Measurements from ENCODE around the gene SLC16A3. TPM values are rescaled to one million over a fixed set of nuclear protein-coding genes. Genes with fewer than 3 reads are reported as not detected.

Gene SLC16A3
- total and polyA plus RNA-seq, 9 of the 15 experiments (the other 6 are each of a cell fraction or from before 2014, with no cell fraction given) = 0.11 to 5.4 (median 1.2) TPM; not detected in 2

GRCh38 chr17:82273327-82274133 is 44.7 kb downstream of the SLC16A3 start, which contains the start of gene CSNK1D (continued):
- TF ChIP-seq ZNF318 (IDR thresholded peaks at IDR 0.05; ENCODE audit: borderline replicate concordance in 1 of 2, low read depth in 1 of 2) (peak in 1 of 2 experiments; percentile 100; a peak in 2 of 4 replicates), TCF7L2 (IDR thresholded peaks at IDR 0.05; ENCODE audit: low read depth, low read length) (no peak), MCM7 (IDR thresholded peaks at IDR 0.05) (no peak), NFATC3 (IDR thresholded peaks at IDR 0.05) (peak; percentile 93), TRIM24 (IDR thresholded peaks at IDR 0.05) (peak in 1 of 2 experiments; percentile 91; a peak in 2 of 4 replicates), ZFX (CRISPR knock-in tag; IDR thresholded peaks at IDR 0.05) (peak; percentile 94), TEAD1 (CRISPR knock-in tag; IDR thresholded peaks at IDR 0.05) (peak in 1 of 2 experiments; percentile 53; a peak in 1 of 4 replicates), GABPA (tag; conservative IDR thresholded peaks at IDR 0.05; ENCODE audit: low read depth) (peak; percentile 93), RBBP5 (IDR thresholded peaks at IDR 0.05; ENCODE audit: borderline replicate concordance, insufficient read depth, low read length, poor library complexity, severe bottlenecking) (peak; percentile 88)
- TF ChIP-seq, protein P1, sequence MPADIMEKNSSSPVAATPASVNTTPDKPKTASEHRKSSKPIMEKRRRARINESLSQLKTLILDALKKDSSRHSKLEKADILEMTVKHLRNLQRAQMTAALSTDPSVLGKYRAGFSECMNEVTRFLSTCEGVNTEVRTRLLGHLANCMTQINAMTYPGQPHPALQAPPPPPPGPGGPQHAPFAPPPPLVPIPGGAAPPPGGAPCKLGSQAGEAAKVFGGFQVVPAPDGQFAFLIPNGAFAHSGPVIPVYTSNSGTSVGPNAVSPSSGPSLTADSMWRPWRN (IDR thresholded peaks at IDR 0.05; ENCODE audit: low read depth) = no peak
- TF ChIP-seq, protein P2, sequence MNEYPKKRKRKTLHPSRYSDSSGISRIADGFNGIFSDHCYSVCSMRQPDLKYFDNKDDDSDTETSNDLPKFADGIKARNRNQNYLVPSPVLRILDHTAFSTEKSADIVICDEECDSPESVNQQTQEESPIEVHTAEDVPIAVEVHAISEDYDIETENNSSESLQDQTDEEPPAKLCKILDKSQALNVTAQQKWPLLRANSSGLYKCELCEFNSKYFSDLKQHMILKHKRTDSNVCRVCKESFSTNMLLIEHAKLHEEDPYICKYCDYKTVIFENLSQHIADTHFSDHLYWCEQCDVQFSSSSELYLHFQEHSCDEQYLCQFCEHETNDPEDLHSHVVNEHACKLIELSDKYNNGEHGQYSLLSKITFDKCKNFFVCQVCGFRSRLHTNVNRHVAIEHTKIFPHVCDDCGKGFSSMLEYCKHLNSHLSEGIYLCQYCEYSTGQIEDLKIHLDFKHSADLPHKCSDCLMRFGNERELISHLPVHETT (CRISPR knock-in tag; conservative IDR thresholded peaks at IDR 0.05 in 1 of 2, IDR thresholded peaks at IDR 0.05 in 1 of 2) = 0 out of 4 replicates have a peak, but pooled peaks of 1 of the 2 experiments have one; percentile 70
- TF ChIP-seq, protein P3, sequence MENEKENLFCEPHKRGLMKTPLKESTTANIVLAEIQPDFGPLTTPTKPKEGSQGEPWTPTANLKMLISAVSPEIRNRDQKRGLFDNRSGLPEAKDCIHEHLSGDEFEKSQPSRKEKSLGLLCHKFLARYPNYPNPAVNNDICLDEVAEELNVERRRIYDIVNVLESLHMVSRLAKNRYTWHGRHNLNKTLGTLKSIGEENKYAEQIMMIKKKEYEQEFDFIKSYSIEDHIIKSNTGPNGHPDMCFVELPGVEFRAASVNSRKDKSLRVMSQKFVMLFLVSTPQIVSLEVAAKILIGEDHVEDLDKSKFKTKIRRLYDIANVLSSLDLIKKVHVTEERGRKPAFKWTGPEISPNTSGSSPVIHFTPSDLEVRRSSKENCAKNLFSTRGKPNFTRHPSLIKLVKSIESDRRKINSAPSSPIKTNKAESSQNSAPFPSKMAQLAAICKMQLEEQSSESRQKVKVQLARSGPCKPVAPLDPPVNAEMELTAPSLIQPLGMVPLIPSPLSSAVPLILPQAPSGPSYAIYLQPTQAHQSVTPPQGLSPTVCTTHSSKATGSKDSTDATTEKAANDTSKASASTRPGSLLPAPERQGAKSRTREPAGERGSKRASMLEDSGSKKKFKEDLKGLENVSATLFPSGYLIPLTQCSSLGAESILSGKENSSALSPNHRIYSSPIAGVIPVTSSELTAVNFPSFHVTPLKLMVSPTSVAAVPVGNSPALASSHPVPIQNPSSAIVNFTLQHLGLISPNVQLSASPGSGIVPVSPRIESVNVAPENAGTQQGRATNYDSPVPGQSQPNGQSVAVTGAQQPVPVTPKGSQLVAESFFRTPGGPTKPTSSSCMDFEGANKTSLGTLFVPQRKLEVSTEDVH (IDR thresholded peaks at IDR 0.05; ENCODE audit: low read depth, partially characterized antibody) = peak; percentile 65
